A549 (cell line): ENCODE measurements around the gene KLK2. TPM values are rescaled to one million over a fixed set of nuclear protein-coding genes. Genes with fewer than 3 reads are reported as not detected.
A peak's percentile ranks its signal among the peaks of the same experiment; 100 is the strongest.

ENCODE experiments used
- ATAC-seq, 2 experiments: fragments of 200-7000 bp in 1 of 2; fragments of >200 bp in 1 of 2; cut with Nextera tagmentation in 1 of 2; cut with Tn5 transposase in 1 of 2; 3 replicates each; pipeline versions ENCODE4 v1.8.0 to v1.9.1; 2018 to 2020; ENCODE audit warnings: mild to moderate bottlenecking in 1 of 2, moderate library complexity in 1 of 2
- CTCF ChIA-PET: fragments of 300-600 bp; sonication (Branson Sonifier 250); formaldehyde crosslinking; extraction: SDS; loops from one replicate; lab custom pipeline; 2021; ENCODE audit warnings: antibody characterized with exemption, inconsistent platforms; lab: Yijun Ruan, JAX
- POLR2A ChIA-PET: fragments of 350-600 bp; formaldehyde crosslinking; extraction: SDS; loops from one replicate; lab custom pipeline; 2021; ENCODE audit warnings: antibody characterized with exemption, inconsistent platforms; lab: Yijun Ruan, JAX
- DNase-seq, 2 experiments: peaks; one replicate each; pipeline versions ENCODE4 v3.0.0 to v3.0.0-alpha.2; 2011 to 2016; ENCODE audit warnings: low read depth in 1 of 2, low spot score in 1 of 2
- FAIRE-seq: peaks from 2 replicates; lab custom pipeline; 2011; peaks lifted over from hg19 to GRCh38; lab: Jason Lieb, UNC
- H3K27ac ChIP-seq, 2 experiments: fragments of >200 bp; sonication (Bioruptor Twin); formaldehyde crosslinking; 3 replicates each; pipeline ENCODE4 v1.5.1; 2016 to 2017
- H3K4me1 ChIP-seq: fragments of >200 bp; sonication (Bioruptor Twin); formaldehyde crosslinking; 3 replicates; pipeline ENCODE4 v1.6.1; 2016
- H3K4me2 ChIP-seq: fragments of >200 bp; sonication (Bioruptor Twin); formaldehyde crosslinking; 3 replicates; pipeline ENCODE4 v1.6.1; 2016
- H3K4me3 ChIP-seq: fragments of >200 bp; sonication (Bioruptor Twin); formaldehyde crosslinking; 3 replicates; pipeline ENCODE4 v1.5.1; 2016
- H3K9me3 ChIP-seq: fragments of >200 bp; sonication (Bioruptor Twin); formaldehyde crosslinking; 3 replicates; pipeline ENCODE4 v1.6.1; 2016
- BHLHE40 ChIP-seq: IDR thresholded peaks from 2 replicates; pipeline ENCODE4 v1.6.1; 2012; ENCODE audit warnings: low read depth, low read length, inconsistent platforms
- CBX2 ChIP-seq: fragments of 200-600 bp; sonication (generic); IDR thresholded peaks from 2 replicates; pipeline ENCODE4 v1.6.1; 2016; ENCODE audit warnings: low read depth, mild to moderate bottlenecking, borderline replicate concordance
- CHD4 ChIP-seq: fragments of 200-600 bp; sonication (generic); IDR thresholded peaks from 2 replicates; pipeline ENCODE4 v1.6.1; 2016; ENCODE audit warnings: antibody characterized with exemption, mild to moderate bottlenecking, borderline replicate concordance
- HEYL ChIP-seq: fragments of 250-450 bp; sonication (Bioruptor Pico); IDR thresholded peaks from 2 replicates; pipeline ENCODE4 v1.8.0; 2021; ENCODE audit warnings: mild to moderate bottlenecking, moderate library complexity
- HMGXB4 ChIP-seq: fragments of 250-450 bp; sonication (Bioruptor Pico); IDR thresholded peaks from 2 replicates; pipeline ENCODE4 v1.5.0; 2021; ENCODE audit warnings: mild to moderate bottlenecking, moderate library complexity, borderline replicate concordance
- HOXB5 ChIP-seq: fragments of 250-450 bp; sonication (Bioruptor Pico); IDR thresholded peaks from 2 replicates; pipeline ENCODE4 v1.5.0; 2020; ENCODE audit warnings: mild to moderate bottlenecking, moderate library complexity
- JUNB ChIP-seq: fragments of >200 bp; sonication (Bioruptor Twin); formaldehyde crosslinking; IDR thresholded peaks from 2 replicates; pipeline ENCODE4 v1.6.1; 2016
- KDM5A ChIP-seq: fragments of 200-600 bp; sonication (generic); IDR thresholded peaks from 2 replicates; pipeline ENCODE4 v1.6.1; 2016; ENCODE audit warnings: antibody characterized with exemption, mild to moderate bottlenecking
- MAFK ChIP-seq: fragments of 450-650 bp; IDR thresholded peaks from 2 replicates; pipeline ENCODE4 v1.6.1; 2014; ENCODE audit not compliant: partially characterized antibody
- MYC ChIP-seq: IDR thresholded peaks from 2 replicates; pipeline ENCODE4 v1.6.1; 2012; ENCODE audit warnings: mild to moderate bottlenecking, inconsistent platforms, low read length, improper control_type of control experiment, borderline replicate concordance
- NFE2L2 ChIP-seq: fragments of 150-350 bp; conservative IDR thresholded peaks from 2 replicates; pipeline ENCODE4 v1.6.1; 2014; ENCODE audit warnings: low read length
- NR3C1 ChIP-seq: fragments of >200 bp; sonication (Bioruptor Twin); formaldehyde crosslinking; IDR thresholded peaks from 3 replicates; pipeline ENCODE4 v1.6.1; 2017
- PHF8 ChIP-seq: fragments of 200-600 bp; sonication (generic); IDR thresholded peaks from 2 replicates; pipeline ENCODE4 v1.6.1; 2016; ENCODE audit warnings: low read depth, mild to moderate bottlenecking, antibody characterized with exemption, moderate library complexity, borderline replicate concordance
- RAD21 ChIP-seq, 2 experiments: fragments of >200 bp in 1 of 2; sonication (Bioruptor Twin) in 1 of 2; formaldehyde crosslinking in 1 of 2; IDR thresholded peaks in 1 of 2; conservative IDR thresholded peaks in 1 of 2; 2 replicates in 1 of 2; 3 replicates in 1 of 2; pipeline ENCODE4 v1.6.1; 2012 to 2018; ENCODE audit warnings: inconsistent platforms in 1 of 2
- RARB ChIP-seq: fragments of 250-450 bp; sonication (Bioruptor Pico); IDR thresholded peaks from 2 replicates; pipeline ENCODE4 v1.8.0; 2021; ENCODE audit warnings: mild to moderate bottlenecking, moderate library complexity
- ZFP36 ChIP-seq: fragments of 450-650 bp; IDR thresholded peaks from 2 replicates; pipeline ENCODE4 v1.6.1; 2014; ENCODE audit warnings: borderline replicate concordance; ENCODE audit not compliant: partially characterized antibody
- ZSCAN20 ChIP-seq: fragments of 250-450 bp; sonication (Bioruptor Pico); IDR thresholded peaks from 2 replicates; pipeline ENCODE4 v1.8.0; 2022; ENCODE audit warnings: mild to moderate bottlenecking, moderate library complexity
- WGBS: methylation state at CpG from one replicate; pipeline ENCODE4 v1.1.6; 2017; ENCODE audit errors: missing lambda C conversion rate; 5-methylcytosine and 5-hydroxymethylcytosine counted together
- polyA plus RNA-seq, 4 experiments: library from polyadenylated mRNA; depleted of rRNA in 3 of 4; stranded (reverse); fragments of >200 nt; fragmentation: RNase III in 1 of 4; extraction: RNeasy Plus Mini Kit Qiagen cat#74134 plus additional on column Dnase treatment in 1 of 4; gene quantifications; 2 replicates in 3 of 4; 3 replicates in 1 of 4; pipeline ENCODE4 v1.2.3, GENCODE V29; 2011 to 2017
- TF ChIP-seq, protein P1 (sequence below): fragments of 150-350 bp; IDR thresholded peaks from 2 replicates; pipeline ENCODE4 v1.6.1; 2014; ENCODE audit warnings: low read depth, mild to moderate bottlenecking, low read length
- TF ChIP-seq, protein P2 (sequence below): fragments of 450-650 bp; IDR thresholded peaks from 2 replicates; pipeline ENCODE4 v1.6.1; 2014; ENCODE audit warnings: antibody characterized with exemption
- TF ChIP-seq, protein P3 (sequence below): IDR thresholded peaks from 2 replicates; pipeline ENCODE4 v1.6.1; 2012
- TF ChIP-seq, protein P4 (sequence below): fragments of >200 bp; sonication (Bioruptor Twin); formaldehyde crosslinking; IDR thresholded peaks from 2 replicates; pipeline ENCODE4 v1.6.1; 2016
- TF ChIP-seq, protein P5 (sequence below): IDR thresholded peaks from 2 replicates; pipeline ENCODE4 v1.6.1; 2012

Gene KLK2
- polyA plus RNA-seq, 2 of the 4 experiments (the other 2 are of a cell fraction), result 0.21 to 0.49 TPM

- FAIRE-seq (no peak), DNase-seq (no peak), ATAC-seq (peak; percentile 51 to 54; a peak in 5 of 6 replicates)
- Histone ChIP-seq H3K4me3 (no peak overlapping the region), H3K27ac (no peak overlapping the region), H3K4me1 (peaks cover 6% of the 10 kb centered on the region; the same call in 1 of the 3 replicates), H3K9me3 (peaks cover 3% of the 10 kb centered on the region; the same call in 1 of the 3 replicates), H3K4me2 (no peak overlapping the region)
- WGBS, result 15% methylated on average over 3 of the region's 3 CpGs
- TF ChIP-seq RAD21 (conservative IDR thresholded peaks at IDR 0.05 in 1 of 2, IDR thresholded peaks at IDR 0.05 in 1 of 2) (0 out of 5 replicates have a peak, but pooled peaks of 1 of the 2 experiments have one; percentile 7), HMGXB4 (no peak), KDM5A (no peak), CBX2 (no peak)
- CTCF ChIA-PET, result interaction anchor here (0.8 to 2.4 kb wide), 5 partner anchors 20 to 119 kb away, joined by 3 to 26 read pairs (median 3); no protein-coding TSS in a partner anchor
- POLR2A ChIA-PET, result no interaction called here
Measured at GRCh38 chr19:50897612-50898011, 24.4 kb downstream of the KLK2 start.

GRCh38 chr19:50898018-50898417 lies 24.8 kb downstream of the KLK2 start:
- H3K27ac ChIP-seq, result no peak overlapping the region
- ChIA-PET CTCF (interaction anchor here (0.8 to 2.4 kb wide), 6 partner anchors 19 to 118 kb away, joined by 3 to 26 read pairs (median 3); no protein-coding TSS in a partner anchor), POLR2A (no interaction called here)
- DNase-seq, result no peak
- H3K4me3 ChIP-seq, result no peak overlapping the region
- H3K4me2 ChIP-seq, result no peak overlapping the region
- peaks cover 6% of the 10 kb centered on the region; the same call in 1 of the 3 replicates for H3K4me1 ChIP-seq
- 12% methylated on average over 4 of the region's 4 CpGs for WGBS
- TF ChIP-seq ZFP36 (peak; percentile 47), RARB (CRISPR knock-in tag) (no peak), MYC (no peak)
- TF ChIP-seq, protein P1, sequence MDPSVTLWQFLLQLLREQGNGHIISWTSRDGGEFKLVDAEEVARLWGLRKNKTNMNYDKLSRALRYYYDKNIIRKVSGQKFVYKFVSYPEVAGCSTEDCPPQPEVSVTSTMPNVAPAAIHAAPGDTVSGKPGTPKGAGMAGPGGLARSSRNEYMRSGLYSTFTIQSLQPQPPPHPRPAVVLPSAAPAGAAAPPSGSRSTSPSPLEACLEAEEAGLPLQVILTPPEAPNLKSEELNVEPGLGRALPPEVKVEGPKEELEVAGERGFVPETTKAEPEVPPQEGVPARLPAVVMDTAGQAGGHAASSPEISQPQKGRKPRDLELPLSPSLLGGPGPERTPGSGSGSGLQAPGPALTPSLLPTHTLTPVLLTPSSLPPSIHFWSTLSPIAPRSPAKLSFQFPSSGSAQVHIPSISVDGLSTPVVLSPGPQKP, result no peak
- TF ChIP-seq, all 56 proteins: peak for 1
- FAIRE-seq (no peak), ATAC-seq (no peak)
- peaks cover 3% of the 10 kb centered on the region; the same call in 1 of the 3 replicates for H3K9me3 ChIP-seq

GRCh38 chr19:50899569-50899968 lies 26.3 kb downstream of the KLK2 start:
- ATAC-seq, result no peak
- no peak for DNase-seq
- FAIRE-seq, result no peak

More at GRCh38 chr19:50899569-50899968, 26.3 kb downstream of the KLK2 start:
- no peak overlapping the region for H3K4me3 ChIP-seq
- no peak overlapping the region for H3K4me2 ChIP-seq
- peaks cover 6% of the 10 kb centered on the region; the same call in 1 of the 3 replicates for H3K4me1 ChIP-seq
- no peaks in the 10 kb centered on the region for H3K9me3 ChIP-seq
- POLR2A ChIA-PET, result no interaction called here
- CTCF ChIA-PET, result interaction anchor here (0.9 to 2.4 kb wide), 4 partner anchors 22 to 60 kb away, joined by 3 to 26 read pairs (median 4); no protein-coding TSS in a partner anchor
- TF ChIP-seq NFE2L2 (no peak), NR3C1 (no peak), MAFK (no peak), PHF8 (no peak), HOXB5 (CRISPR knock-in tag) (no peak), KDM5A (no peak), BHLHE40 (no peak), HEYL (CRISPR knock-in tag) (no peak), CHD4 (no peak), ZSCAN20 (no peak), JUNB (no peak)
- TF ChIP-seq, protein P2, sequence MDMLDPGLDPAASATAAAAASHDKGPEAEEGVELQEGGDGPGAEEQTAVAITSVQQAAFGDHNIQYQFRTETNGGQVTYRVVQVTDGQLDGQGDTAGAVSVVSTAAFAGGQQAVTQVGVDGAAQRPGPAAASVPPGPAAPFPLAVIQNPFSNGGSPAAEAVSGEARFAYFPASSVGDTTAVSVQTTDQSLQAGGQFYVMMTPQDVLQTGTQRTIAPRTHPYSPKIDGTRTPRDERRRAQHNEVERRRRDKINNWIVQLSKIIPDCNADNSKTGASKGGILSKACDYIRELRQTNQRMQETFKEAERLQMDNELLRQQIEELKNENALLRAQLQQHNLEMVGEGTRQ, result no peak
- TF ChIP-seq, protein P3, sequence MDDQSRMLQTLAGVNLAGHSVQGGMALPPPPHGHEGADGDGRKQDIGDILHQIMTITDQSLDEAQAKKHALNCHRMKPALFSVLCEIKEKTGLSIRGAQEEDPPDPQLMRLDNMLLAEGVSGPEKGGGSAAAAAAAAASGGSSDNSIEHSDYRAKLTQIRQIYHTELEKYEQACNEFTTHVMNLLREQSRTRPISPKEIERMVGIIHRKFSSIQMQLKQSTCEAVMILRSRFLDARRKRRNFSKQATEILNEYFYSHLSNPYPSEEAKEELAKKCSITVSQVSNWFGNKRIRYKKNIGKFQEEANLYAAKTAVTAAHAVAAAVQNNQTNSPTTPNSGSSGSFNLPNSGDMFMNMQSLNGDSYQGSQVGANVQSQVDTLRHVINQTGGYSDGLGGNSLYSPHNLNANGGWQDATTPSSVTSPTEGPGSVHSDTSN, result no peak
- TF ChIP-seq, protein P4, sequence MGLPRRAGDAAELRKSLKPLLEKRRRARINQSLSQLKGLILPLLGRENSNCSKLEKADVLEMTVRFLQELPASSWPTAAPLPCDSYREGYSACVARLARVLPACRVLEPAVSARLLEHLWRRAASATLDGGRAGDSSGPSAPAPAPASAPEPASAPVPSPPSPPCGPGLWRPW, result no peak
- TF ChIP-seq, protein P5, sequence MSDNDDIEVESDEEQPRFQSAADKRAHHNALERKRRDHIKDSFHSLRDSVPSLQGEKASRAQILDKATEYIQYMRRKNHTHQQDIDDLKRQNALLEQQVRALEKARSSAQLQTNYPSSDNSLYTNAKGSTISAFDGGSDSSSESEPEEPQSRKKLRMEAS, result no peak
- no peak overlapping the region for H3K27ac ChIP-seq
- 64% methylated on average over 3 of the region's 3 CpGs for whole genome bisulfite sequencing
